ENCODE results near the gene NMUR2.

DNA sequence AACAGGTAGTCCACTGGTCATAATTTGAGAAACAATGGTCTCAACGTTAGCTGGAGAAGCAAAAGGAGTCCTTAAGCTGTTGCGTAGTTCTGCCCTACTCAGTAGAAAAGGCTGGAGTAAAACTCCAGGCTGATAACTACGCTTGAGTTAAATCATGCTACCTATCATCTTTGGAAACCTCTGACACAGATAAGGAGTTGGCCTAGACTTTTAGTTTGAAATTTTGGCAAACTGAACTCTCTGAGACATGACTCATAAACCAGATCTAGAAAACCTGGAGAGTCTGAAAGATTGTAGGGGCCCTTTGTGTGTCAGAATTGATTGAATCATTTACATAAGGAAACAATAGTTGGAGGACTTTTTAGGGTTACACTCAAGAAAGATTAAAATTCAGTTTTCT is 26.3 kb downstream of the NMUR2 start:
- TF ChIP-seq ZBTB7A (IDR thresholded peaks at IDR 0.05; ENCODE audit: low read depth) (no peak), NFIC (IDR thresholded peaks at IDR 0.05) (no peak), EGR1 (IDR thresholded peaks at IDR 0.05) (no peak), YY1 (IDR thresholded peaks at IDR 0.05; ENCODE audit: low read depth) (no peak), TCF12 (IDR thresholded peaks at IDR 0.05; ENCODE audit: low read depth) (no peak), EP300 (IDR thresholded peaks at IDR 0.05; ENCODE audit: borderline replicate concordance) (no peak), MAX (IDR thresholded peaks at IDR 0.05) (no peak), RAD21 (IDR thresholded peaks at IDR 0.05; ENCODE audit: low read depth) (no peak)
- TF ChIP-seq, protein P1, sequence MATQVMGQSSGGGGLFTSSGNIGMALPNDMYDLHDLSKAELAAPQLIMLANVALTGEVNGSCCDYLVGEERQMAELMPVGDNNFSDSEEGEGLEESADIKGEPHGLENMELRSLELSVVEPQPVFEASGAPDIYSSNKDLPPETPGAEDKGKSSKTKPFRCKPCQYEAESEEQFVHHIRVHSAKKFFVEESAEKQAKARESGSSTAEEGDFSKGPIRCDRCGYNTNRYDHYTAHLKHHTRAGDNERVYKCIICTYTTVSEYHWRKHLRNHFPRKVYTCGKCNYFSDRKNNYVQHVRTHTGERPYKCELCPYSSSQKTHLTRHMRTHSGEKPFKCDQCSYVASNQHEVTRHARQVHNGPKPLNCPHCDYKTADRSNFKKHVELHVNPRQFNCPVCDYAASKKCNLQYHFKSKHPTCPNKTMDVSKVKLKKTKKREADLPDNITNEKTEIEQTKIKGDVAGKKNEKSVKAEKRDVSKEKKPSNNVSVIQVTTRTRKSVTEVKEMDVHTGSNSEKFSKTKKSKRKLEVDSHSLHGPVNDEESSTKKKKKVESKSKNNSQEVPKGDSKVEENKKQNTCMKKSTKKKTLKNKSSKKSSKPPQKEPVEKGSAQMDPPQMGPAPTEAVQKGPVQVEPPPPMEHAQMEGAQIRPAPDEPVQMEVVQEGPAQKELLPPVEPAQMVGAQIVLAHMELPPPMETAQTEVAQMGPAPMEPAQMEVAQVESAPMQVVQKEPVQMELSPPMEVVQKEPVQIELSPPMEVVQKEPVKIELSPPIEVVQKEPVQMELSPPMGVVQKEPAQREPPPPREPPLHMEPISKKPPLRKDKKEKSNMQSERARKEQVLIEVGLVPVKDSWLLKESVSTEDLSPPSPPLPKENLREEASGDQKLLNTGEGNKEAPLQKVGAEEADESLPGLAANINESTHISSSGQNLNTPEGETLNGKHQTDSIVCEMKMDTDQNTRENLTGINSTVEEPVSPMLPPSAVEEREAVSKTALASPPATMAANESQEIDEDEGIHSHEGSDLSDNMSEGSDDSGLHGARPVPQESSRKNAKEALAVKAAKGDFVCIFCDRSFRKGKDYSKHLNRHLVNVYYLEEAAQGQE (IDR thresholded peaks at IDR 0.05; ENCODE audit: low read depth): no peak
